Kidney (tissue), 14 donors: ENCODE data around the gene OR51M1. TPM values are rescaled to one million over a fixed set of nuclear protein-coding genes. Genes with fewer than 3 reads are reported as not detected.

Experiments used
- DNase-seq, 5 donors: peaks; one replicate each; pipeline ENCODE4 v3.0.0-alpha.2; 2013 to 2020
- FAIRE-seq: peaks from 2 replicates; lab custom pipeline; 2012; peaks lifted over from hg19 to GRCh38; lab: Jason Lieb, UNC
- H3K27ac ChIP-seq, 2 donors: one replicate each; pipeline ENCODE4 v1.7.0; 2013; ENCODE audit warnings: low read depth in 2 of 2, low read length in 2 of 2, inconsistent platforms in 1 of 2
- H3K27me3 ChIP-seq: one replicate; pipeline ENCODE4 v1.7.1; 2013; ENCODE audit warnings: low read length, inconsistent platforms; ENCODE audit not compliant: control insufficient read depth, insufficient read depth
- H3K36me3 ChIP-seq, 3 donors: one replicate each; pipeline versions ENCODE4 v1.7.0 to v1.7.1; 2013; ENCODE audit warnings: low read length in 3 of 3, control low read depth in 1 of 3, inconsistent platforms in 1 of 3; ENCODE audit not compliant: insufficient read depth in 3 of 3, control insufficient read depth in 2 of 3
- H3K4me1 ChIP-seq, 3 donors: one replicate each; pipeline versions ENCODE4 v1.7.0 to v1.7.1; 2013; ENCODE audit warnings: low read length in 3 of 3, inconsistent platforms in 1 of 3, low read depth in 1 of 3; ENCODE audit not compliant: control insufficient read depth in 2 of 3, insufficient read depth in 2 of 3
- H3K4me3 ChIP-seq, 3 donors: one replicate each; pipeline versions ENCODE4 v1.7.0 to v1.8.1; 2013; ENCODE audit warnings: low read length in 3 of 3, control low read depth in 1 of 3, inconsistent platforms in 1 of 3
- H3K9ac ChIP-seq, 3 donors: one replicate each; pipeline versions ENCODE4 v1.7.0 to v1.7.1; 2013; ENCODE audit warnings: low read length in 3 of 3, control low read depth in 1 of 3, inconsistent platforms in 1 of 3
- H3K9me3 ChIP-seq, 3 donors: one replicate each; pipeline versions ENCODE4 v1.7.0 to v1.7.1; 2013; ENCODE audit warnings: low read length in 3 of 3, control low read depth in 1 of 3, inconsistent platforms in 1 of 3; ENCODE audit not compliant: control insufficient read depth in 2 of 3, insufficient read depth in 1 of 3
- CTCF ChIP-seq: IDR thresholded peaks from 3 replicates; pipeline ENCODE4 v1.5.1; 2012; ENCODE audit warnings: mild to moderate bottlenecking, moderate library complexity, borderline replicate concordance; ENCODE audit not compliant: insufficient read depth; ENCODE audit errors: extremely low read depth
- intact Hi-C: fragments of 100-400 bp; cut with DNase I; formaldehyde crosslinking; loops from one replicate; pipeline ENCODE4 v1.11.1; 2022
- polyA plus RNA-seq: library from polyadenylated mRNA; stranded (reverse); fragments of 350-450 nt; fragmentation: Illumina TruSeq; extraction: RNeasy Lipid Tissue Mini Kit (QIAGEN cat#74804); gene quantifications from one replicate; pipeline ENCODE4 v1.2.3, GENCODE V29; 2014; ENCODE audit warnings: low read depth, low replicate concordance; ENCODE audit not compliant: insufficient read depth
- total RNA-seq: library from RNA; stranded (reverse); fragmentation: NEBNext Ultra II Directional; extraction: Animal tissue kit (Norgen Biotek cat#: 25700); gene quantifications from one replicate; pipeline ENCODE4 v1.2.1, GENCODE V29; 2021
- donor health status: control.
- donor health status: control.
- donor health status: control.
- donor health status: control.
- donor health status: control.
- donor health status: DM: yes; HTN: yes; CAD: no.
- donor health status: Normal renal cell carcinoma (clear cell type).

Gene OR51M1
- total and polyA plus RNA-seq, 2 donors from 2014 or later, result not detected

DNA sequence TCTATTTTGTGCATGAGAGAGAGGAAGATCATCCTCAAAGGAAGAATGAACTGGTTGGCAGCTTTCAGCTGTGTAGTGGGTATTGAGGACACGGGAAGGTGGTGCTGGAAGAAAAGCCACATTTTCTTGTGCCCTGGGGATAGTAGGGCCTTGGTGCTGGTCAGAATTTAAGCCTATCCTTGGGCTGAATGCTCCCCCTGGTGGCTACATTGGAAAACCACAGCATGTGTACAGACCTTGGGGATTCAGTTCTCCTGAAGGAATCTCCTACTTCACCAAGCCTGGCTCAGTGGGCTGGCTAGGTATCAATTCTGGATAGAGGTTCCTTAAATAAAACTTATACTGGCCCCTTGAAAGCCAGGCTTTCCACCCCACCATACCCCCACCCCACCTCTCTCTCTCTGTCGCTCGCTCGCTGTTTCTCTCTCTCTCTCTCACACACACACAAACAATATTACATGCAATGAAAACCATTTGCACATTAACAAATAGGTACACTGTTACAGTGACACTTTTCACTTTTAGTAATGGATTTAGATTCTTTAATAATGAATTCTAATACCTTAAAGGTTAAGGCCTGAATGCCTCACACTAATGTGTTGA is 2.8 kb upstream of the OR51M1 start:
- FAIRE-seq, result no peak
- TF ChIP-seq CTCF, result peak; percentile 77
- intact Hi-C loops, result no loop called here

GRCh38 chr11:5384335-5384734 is 723 bp downstream of the OR51M1 start:
- no peak for FAIRE-seq

More for the DNA sequence above, 2.8 kb upstream of the OR51M1 start:
- no peak overlapping the region for H3K4me3 ChIP-seq
- H3K27me3 ChIP-seq, result no peaks in the 10 kb centered on the region
- H3K36me3 ChIP-seq, result no peaks in the 10 kb centered on the region
- H3K9ac ChIP-seq, result no peak overlapping the region
- no peaks in the 10 kb centered on the region for H3K9me3 ChIP-seq
- H3K27ac ChIP-seq, result no peak overlapping the region
- peak in 4 of 5 donors; percentile 49 to 71 (median 64) for DNase-seq
- no peaks in the 10 kb centered on the region for H3K4me1 ChIP-seq

GRCh38 chr11:5390210-5390609 is 6.6 kb downstream of the OR51M1 start:
- DNase-seq (no peak), FAIRE-seq (no peak)
- H3K27ac ChIP-seq, result no peak overlapping the region
- TF ChIP-seq CTCF, result no peak
- H3K36me3 ChIP-seq, result no peaks in the 10 kb centered on the region
- no peaks in the 10 kb centered on the region for H3K27me3 ChIP-seq
- intact Hi-C loops, result no loop called here
- H3K4me3 ChIP-seq, result no peak overlapping the region
- no peaks in the 10 kb centered on the region for H3K9me3 ChIP-seq
- H3K9ac ChIP-seq, result no peak overlapping the region
- no peaks in the 10 kb centered on the region for H3K4me1 ChIP-seq

More at GRCh38 chr11:5384335-5384734, 723 bp downstream of the OR51M1 start:
- Histone ChIP-seq H3K9me3 (no peaks in the 10 kb centered on the region), H3K27ac (no peak overlapping the region), H3K4me3 (no peak overlapping the region), H3K4me1 (no peaks in the 10 kb centered on the region), H3K36me3 (no peaks in the 10 kb centered on the region), H3K9ac (no peak overlapping the region), H3K27me3 (no peaks in the 10 kb centered on the region)
- intact Hi-C loops, result no loop called here
- no peak for DNase-seq
- no peak for TF ChIP-seq CTCF

- DNase-seq (no peak), FAIRE-seq (no peak)
- H3K4me1 ChIP-seq, result no peaks in the 10 kb centered on the region
- H3K9ac ChIP-seq, result no peak overlapping the region
- H3K4me3 ChIP-seq, result no peak overlapping the region
- intact Hi-C loops, result no loop called here
- H3K9me3 ChIP-seq, result no peaks in the 10 kb centered on the region
- TF ChIP-seq CTCF, result no peak
- H3K27ac ChIP-seq, result no peak overlapping the region
- H3K36me3 ChIP-seq, result no peaks in the 10 kb centered on the region
- no peaks in the 10 kb centered on the region for H3K27me3 ChIP-seq
Measured at GRCh38 chr11:5394091-5394490, 10.5 kb downstream of the OR51M1 start.
